SK-N-MC (cell line): ENCODE results near the gene TFEB.

Experiments
- DNase-seq: peaks from one replicate; pipeline ENCODE4 v3.0.0-alpha.2; 2011; ENCODE audit warnings: low read depth, low spot score
- H3K27ac ChIP-seq: fragments of 200-600 bp; sonication (generic); 2 replicates; pipeline ENCODE4 v1.5.1; 2016; ENCODE audit warnings: mixed run types
- H3K36me3 ChIP-seq: fragments of 200-600 bp; sonication (generic); 2 replicates; pipeline ENCODE4 v1.6.1; 2017; ENCODE audit warnings: antibody characterized with exemption, low read length, mixed read lengths; ENCODE audit not compliant: insufficient read depth
- H3K4me3 ChIP-seq: fragments of 200-600 bp; sonication (generic); 2 replicates; pipeline ENCODE4 v1.5.1; 2016
- H3K9ac ChIP-seq: fragments of 200-600 bp; sonication (generic); 2 replicates; pipeline ENCODE4 v1.8.0; 2017; ENCODE audit warnings: mixed run types, mixed read lengths; ENCODE audit not compliant: insufficient read length
- H3K9me3 ChIP-seq: fragments of 200-600 bp; sonication (generic); 2 replicates; pipeline ENCODE4 v1.6.1; 2017; ENCODE audit warnings: low read depth, mild to moderate bottlenecking, antibody characterized with exemption, low read length, moderate library complexity, mixed read lengths
- EZH2 ChIP-seq: fragments of 200-600 bp; sonication (generic); IDR thresholded peaks from one replicate; pipeline ENCODE4 v1.6.1; 2017; ENCODE audit warnings: antibody characterized with exemption
- FOXP2 ChIP-seq: optimal IDR thresholded peaks from 2 replicates; pipeline ENCODE3; 2011; ENCODE audit warnings: mild to moderate bottlenecking, moderate library complexity; ENCODE audit not compliant: insufficient read depth; ENCODE audit errors: extremely low read length, control extremely low read depth
- POLR2AphosphoS5 ChIP-seq: IDR thresholded peaks from 2 replicates; pipeline ENCODE4 v1.6.1; 2012; ENCODE audit warnings: mild to moderate bottlenecking, low read depth, low read length, borderline replicate concordance

TFEB gene

GRCh38 chr6:41647061-41647511, 88.3 kb downstream of the TFEB start:
- TF ChIP-seq FOXP2 (no peak), EZH2 (no peak), POLR2AphosphoS5 (no peak)
- Histone ChIP-seq H3K9ac (no peak overlapping the region), H3K36me3 (peaks cover 89% of the 10 kb centered on the region), H3K4me3 (no peak overlapping the region), H3K27ac (peak overlapping the region; percentile 100), H3K9me3 (no peaks in the 10 kb centered on the region)
- no peak for DNase-seq

- H3K36me3 ChIP-seq = peaks cover 89% of the 10 kb centered on the region
- no peak; the same call in 1 of the 2 replicates for TF ChIP-seq POLR2AphosphoS5
- TF ChIP-seq FOXP2 = no peak
- no peak for TF ChIP-seq EZH2
- DNase-seq = no peak
- H3K27ac ChIP-seq = peak overlapping the region; percentile 100
- H3K4me3 ChIP-seq = peak overlapping the region; percentile 72
- H3K9ac ChIP-seq = peak overlapping the region; percentile 46
- H3K9me3 ChIP-seq = no peaks in the 10 kb centered on the region
Observed at GRCh38 chr6:41646026-41646795, 89.2 kb downstream of the TFEB start.

- no peaks in the 10 kb centered on the region for H3K9me3 ChIP-seq
- H3K9ac ChIP-seq = peak overlapping the region; percentile 46
- H3K27ac ChIP-seq = peak overlapping the region; percentile 100
- peak overlapping the region; percentile 72 for H3K4me3 ChIP-seq
- no peak for DNase-seq
- H3K36me3 ChIP-seq = peaks cover 89% of the 10 kb centered on the region
- TF ChIP-seq POLR2AphosphoS5 (no peak), EZH2 (no peak), FOXP2 (no peak)
Observed at GRCh38 chr6:41645007-41645618, 90.3 kb downstream of the TFEB start.

- peak; percentile 54; the same call in 1 of the 2 replicates for TF ChIP-seq POLR2AphosphoS5
- TF ChIP-seq EZH2 = no peak
- Histone ChIP-seq H3K27ac (peak overlapping the region; percentile 100), H3K36me3 (peaks cover 89% of the 10 kb centered on the region)
Observed at GRCh38 chr6:41644297-41644879, 91.0 kb downstream of the TFEB start.

GRCh38 chr6:41643899-41644269, 91.5 kb downstream of the TFEB start:
- Histone ChIP-seq H3K9ac (peak overlapping the region; percentile 73), H3K9me3 (no peaks in the 10 kb centered on the region), H3K4me3 (peak overlapping the region; percentile 72), H3K36me3 (peaks cover 88% of the 10 kb centered on the region), H3K27ac (peak overlapping the region; percentile 100)
- DNase-seq = no peak
- TF ChIP-seq POLR2AphosphoS5 (no peak; the same call in 1 of the 2 replicates), FOXP2 (no peak), EZH2 (no peak)

More at GRCh38 chr6:41644297-41644879, 91.0 kb downstream of the TFEB start:
- DNase-seq = no peak
- peak overlapping the region; percentile 73 for H3K9ac ChIP-seq
- peak overlapping the region; percentile 72 for H3K4me3 ChIP-seq
- no peaks in the 10 kb centered on the region for H3K9me3 ChIP-seq

- DNase-seq = peak; percentile 97
- peak overlapping the region; percentile 100 for H3K27ac ChIP-seq
- peak overlapping the region; percentile 92 for H3K4me3 ChIP-seq
- TF ChIP-seq EZH2 (no peak), POLR2AphosphoS5 (peak; percentile 75)
- peaks cover 81% of the 10 kb centered on the region for H3K36me3 ChIP-seq
- peak overlapping the region; percentile 96 for H3K9ac ChIP-seq
- no peaks in the 10 kb centered on the region for H3K9me3 ChIP-seq
Observed at GRCh38 chr6:41642960-41643898, 92.2 kb downstream of the TFEB start.

- TF ChIP-seq EZH2 = no peak
- no peak for TF ChIP-seq POLR2AphosphoS5
- no peak for TF ChIP-seq FOXP2
- peaks cover 72% of the 10 kb centered on the region for H3K36me3 ChIP-seq
- H3K9ac ChIP-seq = peak overlapping the region; percentile 96
- no peak for DNase-seq
- no peaks in the 10 kb centered on the region for H3K9me3 ChIP-seq
- peak overlapping the region; percentile 92 for H3K4me3 ChIP-seq
- H3K27ac ChIP-seq = peak overlapping the region; percentile 100
Observed at GRCh38 chr6:41642090-41642959, 93.1 kb downstream of the TFEB start.
